ENCODE data around the gene MS4A4E.

DNA sequence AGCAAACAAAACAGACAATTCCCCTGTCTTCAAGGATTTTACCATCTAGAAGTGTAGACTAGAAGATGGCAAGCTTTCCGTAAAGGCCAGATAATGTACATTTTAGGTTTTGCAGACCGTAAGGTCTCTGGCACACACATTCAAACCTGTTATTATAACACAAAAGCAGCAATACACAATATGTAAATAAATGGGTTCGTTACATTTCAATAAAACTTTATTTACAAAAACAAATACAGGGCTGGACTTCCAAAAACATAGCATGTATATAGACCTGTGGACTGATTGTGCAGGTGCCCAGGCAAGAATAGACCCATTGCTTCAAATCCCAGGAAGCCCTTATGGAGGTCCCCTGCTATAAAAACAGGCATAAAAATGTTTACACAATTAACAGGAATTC lies 33.0 kb downstream of the MS4A4E start:
- no peak for TF ChIP-seq POLR2A (IDR thresholded peaks at IDR 0.05)
- TF ChIP-seq CTCF (IDR thresholded peaks at IDR 0.05), result no peak
- no peak for TF ChIP-seq EP300 (IDR thresholded peaks at IDR 0.05)
- no peak for TF ChIP-seq POLR2AphosphoS5 (IDR thresholded peaks at IDR 0.05)

All from suprapubic skin (tissue), 4 donors.